Fibroblast of mammary gland (primary cell): Measurements from ENCODE around the gene CAST.

Experiments used
- DNase-seq: peaks from one replicate; pipeline ENCODE4 v3.0.0-alpha.2; 2010; ENCODE audit warnings: low read depth
- H3K4me3 ChIP-seq: 2 replicates; pipeline ENCODE4 v1.5.1; 2011; ENCODE audit warnings: low read depth, mild to moderate bottlenecking, low read length, moderate library complexity; ENCODE audit not compliant: control insufficient read depth
- TF ChIP-seq, protein P1 (sequence below): conservative IDR thresholded peaks from 2 replicates; pipeline ENCODE4 v1.5.1; 2011; ENCODE audit warnings: low read depth, low read length, inconsistent platforms; ENCODE audit not compliant: control insufficient read depth, insufficient read depth

CAST gene

DNA sequence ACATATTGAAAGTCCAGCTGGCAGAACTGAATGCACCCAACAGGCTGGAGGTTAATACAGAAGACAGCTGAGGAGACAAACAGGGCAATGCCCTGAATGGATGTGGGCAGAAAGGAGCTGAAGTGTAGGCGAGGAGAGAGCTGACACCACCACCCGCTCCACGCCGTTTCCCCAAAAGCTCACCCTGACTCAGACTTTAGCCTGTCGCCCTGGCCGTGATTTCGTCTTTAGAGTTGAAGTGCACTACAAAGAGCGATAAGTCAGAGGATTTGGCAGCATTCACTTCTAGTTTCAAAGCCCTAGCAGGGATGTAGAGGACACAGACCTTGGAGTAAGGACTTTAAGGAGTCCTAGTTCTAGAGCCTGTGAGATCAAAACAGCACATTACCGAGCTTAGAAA is 147.7 kb downstream of the CAST start:
- no peak for DNase-seq
- TF ChIP-seq, protein P1, sequence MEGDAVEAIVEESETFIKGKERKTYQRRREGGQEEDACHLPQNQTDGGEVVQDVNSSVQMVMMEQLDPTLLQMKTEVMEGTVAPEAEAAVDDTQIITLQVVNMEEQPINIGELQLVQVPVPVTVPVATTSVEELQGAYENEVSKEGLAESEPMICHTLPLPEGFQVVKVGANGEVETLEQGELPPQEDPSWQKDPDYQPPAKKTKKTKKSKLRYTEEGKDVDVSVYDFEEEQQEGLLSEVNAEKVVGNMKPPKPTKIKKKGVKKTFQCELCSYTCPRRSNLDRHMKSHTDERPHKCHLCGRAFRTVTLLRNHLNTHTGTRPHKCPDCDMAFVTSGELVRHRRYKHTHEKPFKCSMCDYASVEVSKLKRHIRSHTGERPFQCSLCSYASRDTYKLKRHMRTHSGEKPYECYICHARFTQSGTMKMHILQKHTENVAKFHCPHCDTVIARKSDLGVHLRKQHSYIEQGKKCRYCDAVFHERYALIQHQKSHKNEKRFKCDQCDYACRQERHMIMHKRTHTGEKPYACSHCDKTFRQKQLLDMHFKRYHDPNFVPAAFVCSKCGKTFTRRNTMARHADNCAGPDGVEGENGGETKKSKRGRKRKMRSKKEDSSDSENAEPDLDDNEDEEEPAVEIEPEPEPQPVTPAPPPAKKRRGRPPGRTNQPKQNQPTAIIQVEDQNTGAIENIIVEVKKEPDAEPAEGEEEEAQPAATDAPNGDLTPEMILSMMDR, result no peak
- H3K4me3 ChIP-seq, result no peak overlapping the region

GRCh38 chr5:96812851-96813250 is 150.7 kb downstream of the CAST start:
- TF ChIP-seq, protein P1, result no peak
- no peak overlapping the region for H3K4me3 ChIP-seq
- DNase-seq, result no peak

DNA sequence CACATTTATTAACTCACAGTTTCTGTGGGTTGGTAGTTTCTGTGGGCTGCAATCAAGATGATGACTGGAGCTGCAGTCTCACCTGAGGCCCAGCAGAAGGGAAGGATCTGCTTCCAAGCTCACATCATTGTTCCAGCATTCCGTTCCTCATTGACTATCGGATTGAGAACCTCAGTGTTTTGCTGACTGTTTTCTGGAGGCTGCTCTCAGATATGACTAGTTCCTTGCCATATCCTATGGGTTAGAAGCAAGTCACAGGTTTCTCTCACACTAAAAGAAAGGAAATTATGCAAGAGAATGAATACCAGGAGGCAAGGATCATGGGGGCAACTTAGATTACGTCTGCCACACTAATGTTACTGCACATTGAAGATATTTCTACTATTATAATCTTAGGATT is 151.9 kb downstream of the CAST start:
- no peak for DNase-seq
- H3K4me3 ChIP-seq, result no peak overlapping the region
- TF ChIP-seq, protein P1, result no peak

- H3K4me3 ChIP-seq, result no peak overlapping the region
- TF ChIP-seq, protein P1, result no peak
- no peak for DNase-seq
Observed at GRCh38 chr5:96816411-96816939, 154.3 kb downstream of the CAST start.

DNA sequence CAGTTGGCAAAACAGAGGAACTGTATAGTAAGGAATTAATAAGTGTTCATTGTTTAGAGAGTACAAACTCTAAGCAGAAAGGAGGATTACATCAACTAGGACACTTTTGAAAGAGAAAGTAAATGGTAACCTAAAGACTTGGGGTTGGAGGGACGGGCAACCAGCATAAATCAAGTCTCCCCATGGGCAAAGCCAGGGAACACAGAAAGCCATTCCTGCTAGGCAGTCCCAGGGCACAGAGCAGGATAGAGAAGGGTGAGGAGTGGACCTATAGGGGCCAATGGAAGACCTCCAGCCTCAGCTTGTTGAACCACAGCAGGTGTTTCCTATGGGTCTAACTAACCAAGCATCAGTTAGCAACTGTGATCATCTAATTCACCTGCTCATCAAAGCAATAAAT is 154.8 kb downstream of the CAST start:
- no peak for DNase-seq
- H3K4me3 ChIP-seq, result no peak overlapping the region
- TF ChIP-seq, protein P1, result no peak

DNA sequence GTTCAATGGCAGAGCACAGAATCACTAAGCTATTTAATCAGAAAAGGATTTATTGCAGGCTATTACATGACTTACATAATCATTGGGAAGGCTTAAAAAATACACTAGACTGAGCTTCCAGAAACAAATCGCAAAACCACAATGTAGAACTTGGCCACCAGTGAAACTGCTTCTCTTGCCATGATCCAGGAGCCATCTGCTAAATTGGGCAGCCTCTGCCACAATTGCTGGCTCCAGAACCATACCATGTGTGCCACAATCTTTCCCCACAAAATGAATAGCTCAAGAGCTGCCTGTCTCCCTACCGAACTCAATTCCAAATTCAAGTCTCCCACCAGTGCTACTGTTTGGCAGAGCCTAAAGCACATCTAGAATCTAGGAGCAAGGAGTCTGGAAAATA is 155.3 kb downstream of the CAST start:
- TF ChIP-seq, protein P1, result no peak
- H3K4me3 ChIP-seq, result no peak overlapping the region
- DNase-seq, result no peak
